Hematopoietic multipotent progenitor cell treated with erythropoietin and hydrocortisone succinate and interleukin-3 and kit ligand, for 15 days (in vitro differentiated cells): Measurements from ENCODE around the gene ATP11A.
"Not testable (repeated sequence)": the region's sequence is repeated elsewhere in the genome, so short reads cannot be mapped to it uniquely, and the experiment has no call there.

Experiments used
- DNase-seq: peaks from one replicate; pipeline ENCODE4 v3.0.0-alpha.2; 2015; ENCODE audit warnings: low spot score

Gene ATP11A

DNA sequence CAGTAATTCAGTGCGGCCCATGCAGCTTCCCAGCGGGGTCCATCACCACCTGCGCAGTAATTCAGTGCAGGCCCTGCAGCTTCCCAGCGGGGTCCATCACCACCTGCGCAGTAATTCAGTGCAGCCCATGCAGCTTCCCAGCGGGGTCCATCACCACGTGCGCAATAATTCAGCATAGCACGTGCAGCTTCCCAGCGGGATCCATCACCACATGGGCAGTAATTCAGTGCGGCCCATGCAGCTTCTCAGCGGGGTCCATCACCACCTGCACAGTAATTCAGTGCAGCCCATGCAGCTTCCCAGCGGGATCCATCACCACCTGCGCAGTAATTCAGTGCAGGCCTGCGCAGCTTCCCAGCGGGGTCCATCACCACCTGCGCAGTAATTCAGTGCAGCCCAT is 173.5 kb downstream of the ATP11A start:
- DNase-seq, result not testable (repeated sequence)

DNA sequence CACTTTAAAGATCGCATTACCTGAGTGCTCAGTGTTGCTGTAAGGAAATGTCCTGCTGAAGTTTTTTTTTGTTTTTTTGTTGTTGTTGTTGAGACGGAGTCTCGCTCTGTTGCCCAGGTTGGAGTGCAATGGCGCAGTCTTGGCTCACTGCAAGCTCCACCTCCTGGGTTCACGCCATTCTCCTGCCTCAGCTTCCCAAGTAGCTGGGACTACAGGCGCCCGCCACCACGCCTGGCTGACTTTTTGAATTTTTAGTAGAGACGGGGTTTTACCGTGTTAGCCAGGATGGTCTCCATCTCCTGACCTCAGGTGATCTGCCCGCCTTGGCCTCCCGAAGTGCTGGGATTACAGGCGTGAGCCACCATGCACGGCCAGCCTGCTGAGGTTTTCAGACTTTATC is 175.6 kb downstream of the ATP11A start:
- DNase-seq, result not testable (repeated sequence)

DNA sequence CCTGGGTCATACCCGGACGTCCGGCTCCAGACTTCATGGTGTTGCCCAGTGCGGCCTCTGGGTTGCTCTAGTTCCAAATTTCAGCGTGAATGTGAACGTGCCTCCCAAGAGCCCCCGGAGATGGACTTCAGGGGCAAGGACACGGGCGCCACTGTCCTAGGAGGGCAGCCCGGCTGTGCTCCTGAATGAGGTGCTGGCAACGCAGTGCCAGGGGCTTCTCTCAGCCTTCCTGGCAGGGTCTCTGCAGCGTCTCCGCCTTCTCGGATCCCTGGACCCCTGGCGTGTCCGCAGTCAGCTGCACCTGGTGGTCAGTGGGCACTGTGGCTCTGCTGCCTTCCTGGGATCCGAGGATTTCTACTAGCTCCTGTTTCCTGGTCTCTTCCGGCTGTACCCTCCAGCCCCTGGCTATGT is 177.5 kb downstream of the ATP11A start:
- DNase-seq, result no peak

DNA sequence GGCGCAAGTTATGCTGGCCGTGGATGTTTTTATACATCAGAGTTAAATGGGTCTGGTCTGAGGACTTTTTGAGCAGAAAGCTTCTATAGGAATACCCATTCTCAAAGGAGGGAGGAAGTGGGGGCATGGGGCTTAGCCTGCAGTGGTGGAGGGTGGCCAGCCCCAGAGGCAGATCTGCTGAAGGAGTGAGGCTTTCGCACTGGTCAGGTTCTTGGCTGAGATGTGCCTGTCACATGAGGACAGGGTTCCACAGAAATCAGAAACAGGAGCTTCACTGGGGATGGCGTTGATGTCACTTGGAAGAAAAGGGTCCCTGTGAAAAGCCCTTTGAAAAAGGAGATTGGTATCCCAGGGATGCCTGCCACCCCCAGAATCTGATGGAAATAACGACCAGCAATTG is 178.5 kb downstream of the ATP11A start:
- no peak for DNase-seq

DNA sequence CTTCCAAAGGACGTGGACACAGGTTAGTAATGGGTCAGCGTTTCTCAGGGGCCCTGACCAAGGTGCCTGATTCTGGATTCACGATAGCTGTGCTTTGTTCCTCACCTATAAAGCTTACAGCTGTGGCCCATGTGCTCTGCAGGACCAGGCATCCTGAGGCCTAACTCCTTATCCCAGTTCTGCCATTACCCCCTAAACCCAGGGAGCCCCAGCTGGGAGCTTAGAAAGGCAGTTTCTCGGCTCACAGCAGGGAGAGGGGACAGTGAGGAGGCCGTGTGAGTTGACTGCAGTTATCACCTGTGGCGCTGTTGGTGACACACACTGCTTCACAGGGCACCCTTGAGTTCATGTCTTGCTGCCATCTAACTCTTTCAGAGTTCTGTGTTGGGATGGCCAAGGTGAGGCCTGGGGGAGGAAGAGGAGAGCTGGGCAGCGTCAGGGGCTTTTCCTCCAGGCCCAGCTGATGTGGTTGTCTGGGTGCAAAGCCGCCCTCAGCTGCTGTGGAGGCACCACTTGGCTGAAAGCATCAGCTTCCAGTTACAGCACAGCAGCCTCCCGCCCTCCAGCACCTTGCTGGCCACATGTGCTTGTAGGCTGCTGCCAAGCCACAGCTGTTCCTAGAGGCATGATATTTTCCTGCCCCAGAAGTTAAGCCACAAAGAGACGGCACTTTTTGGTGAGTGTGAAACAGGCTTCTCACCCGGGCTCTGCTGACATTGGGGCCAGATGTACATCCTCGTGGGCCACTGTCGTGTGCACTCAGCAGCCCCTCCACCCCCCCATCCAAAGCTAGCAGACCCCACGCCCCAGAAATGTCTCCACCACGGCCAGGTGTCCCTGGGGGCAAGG is 179.6 kb downstream of the ATP11A start:
- DNase-seq, result no peak

DNA sequence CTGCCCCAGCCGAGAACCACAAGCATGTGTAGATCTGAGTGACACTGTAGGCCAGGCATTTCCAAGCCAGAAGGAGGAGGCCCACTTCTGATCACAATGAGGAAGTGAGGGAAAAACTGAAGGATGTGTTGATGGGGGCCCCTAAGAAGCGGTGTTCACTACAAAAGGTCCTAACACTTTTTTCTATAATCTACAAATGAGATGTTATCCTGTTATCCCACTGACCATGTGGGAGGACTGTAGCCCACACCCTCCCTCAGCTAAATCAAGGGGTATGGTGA is 180.2 kb downstream of the ATP11A start:
- no peak for DNase-seq

DNA sequence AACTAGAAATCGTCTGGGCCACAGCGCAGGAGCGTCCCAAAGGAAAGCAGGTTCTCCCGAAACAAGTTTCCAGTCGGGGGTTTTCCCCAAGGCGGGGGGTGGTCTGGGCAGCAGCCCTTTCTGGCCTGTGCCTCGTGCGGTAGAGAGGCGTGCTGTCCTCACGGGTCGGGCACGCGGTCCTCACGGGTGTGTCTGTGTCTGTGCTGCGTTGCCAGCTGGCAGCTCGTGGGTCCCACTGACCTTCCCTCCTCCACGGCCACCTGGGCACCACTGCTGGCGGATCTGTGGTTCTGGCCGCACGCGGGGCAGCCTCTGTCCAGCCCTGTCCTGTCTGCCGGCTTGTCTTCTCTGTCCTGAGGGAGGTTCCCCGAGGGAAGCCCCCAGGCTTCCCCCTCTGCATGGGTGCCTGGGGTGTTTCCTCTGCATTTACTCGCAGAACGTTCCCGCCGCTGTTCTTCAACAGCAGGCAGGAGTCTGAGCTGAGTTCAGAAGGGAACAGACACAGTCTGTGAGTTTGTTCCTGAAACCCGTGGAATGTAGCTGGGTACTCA is 181.0 kb downstream of the ATP11A start:
- DNase-seq, result no peak

DNA sequence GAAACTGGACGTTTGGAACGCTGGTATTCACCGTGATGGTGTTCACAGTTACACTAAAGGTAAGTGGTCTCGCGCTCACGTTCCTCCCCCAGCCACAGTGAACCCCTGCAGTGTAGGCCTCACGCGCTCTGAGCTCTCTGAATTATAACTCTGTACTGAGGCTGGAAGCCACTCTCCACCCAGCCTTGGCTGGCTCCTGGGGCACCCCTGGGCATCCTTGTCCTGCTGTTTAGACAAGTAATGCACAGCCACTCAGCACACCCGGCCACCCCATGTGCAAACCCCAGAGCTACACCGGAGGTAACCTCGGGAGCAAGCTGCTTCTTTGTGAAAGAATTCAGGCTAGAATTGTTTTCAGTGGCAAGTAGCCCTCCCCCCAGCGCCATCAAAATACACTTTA is 181.9 kb downstream of the ATP11A start:
- DNase-seq, result no peak

DNA sequence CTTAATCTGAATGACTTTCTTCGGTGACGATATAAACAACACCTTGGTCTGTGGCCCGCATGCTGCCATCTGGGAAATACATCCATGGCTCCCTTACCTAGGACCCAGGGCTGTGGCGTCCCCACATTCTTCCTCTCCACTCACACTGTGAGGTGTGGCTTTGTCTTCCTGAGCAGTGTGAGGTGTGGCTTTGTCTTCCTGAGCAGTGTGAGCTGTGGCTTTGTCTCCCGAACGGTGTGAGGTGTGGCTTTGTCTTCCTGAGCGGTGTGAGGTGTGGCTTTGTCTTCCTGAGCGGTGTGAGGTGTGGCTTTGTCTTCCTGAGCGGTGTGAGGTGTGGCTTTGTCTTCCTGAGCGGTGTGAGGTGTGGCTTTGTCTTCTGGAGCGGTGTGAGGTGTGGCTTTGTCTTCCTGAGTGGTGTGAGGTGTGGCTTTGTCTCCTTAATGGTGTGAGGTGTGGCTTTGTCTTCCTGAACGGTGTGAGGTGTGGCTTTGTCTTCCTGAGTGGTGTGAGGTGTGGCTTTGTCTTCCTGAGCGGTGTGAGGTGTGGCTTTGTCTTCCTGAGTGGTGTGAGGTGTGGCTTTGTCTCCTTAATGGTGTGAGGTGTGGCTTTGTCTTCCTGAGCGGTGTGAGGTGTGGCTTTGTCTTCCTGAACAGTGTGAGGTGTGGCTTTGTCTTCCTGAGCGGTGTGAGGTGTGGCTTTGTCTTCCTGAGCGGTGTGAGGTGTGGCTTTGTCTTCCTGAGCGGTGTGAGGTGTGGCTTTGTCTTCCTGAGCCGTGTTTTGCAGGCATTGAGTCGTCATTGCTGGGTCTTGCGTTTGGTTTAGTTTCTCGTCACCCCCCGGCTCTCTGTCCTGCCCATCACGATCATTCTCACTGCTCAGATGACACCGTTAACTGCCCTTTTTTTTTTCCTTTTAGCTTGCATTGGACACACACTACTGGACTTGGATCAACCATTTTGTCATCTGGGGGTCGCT is 183.1 kb downstream of the ATP11A start:
- DNase-seq, result not testable (repeated sequence)

DNA sequence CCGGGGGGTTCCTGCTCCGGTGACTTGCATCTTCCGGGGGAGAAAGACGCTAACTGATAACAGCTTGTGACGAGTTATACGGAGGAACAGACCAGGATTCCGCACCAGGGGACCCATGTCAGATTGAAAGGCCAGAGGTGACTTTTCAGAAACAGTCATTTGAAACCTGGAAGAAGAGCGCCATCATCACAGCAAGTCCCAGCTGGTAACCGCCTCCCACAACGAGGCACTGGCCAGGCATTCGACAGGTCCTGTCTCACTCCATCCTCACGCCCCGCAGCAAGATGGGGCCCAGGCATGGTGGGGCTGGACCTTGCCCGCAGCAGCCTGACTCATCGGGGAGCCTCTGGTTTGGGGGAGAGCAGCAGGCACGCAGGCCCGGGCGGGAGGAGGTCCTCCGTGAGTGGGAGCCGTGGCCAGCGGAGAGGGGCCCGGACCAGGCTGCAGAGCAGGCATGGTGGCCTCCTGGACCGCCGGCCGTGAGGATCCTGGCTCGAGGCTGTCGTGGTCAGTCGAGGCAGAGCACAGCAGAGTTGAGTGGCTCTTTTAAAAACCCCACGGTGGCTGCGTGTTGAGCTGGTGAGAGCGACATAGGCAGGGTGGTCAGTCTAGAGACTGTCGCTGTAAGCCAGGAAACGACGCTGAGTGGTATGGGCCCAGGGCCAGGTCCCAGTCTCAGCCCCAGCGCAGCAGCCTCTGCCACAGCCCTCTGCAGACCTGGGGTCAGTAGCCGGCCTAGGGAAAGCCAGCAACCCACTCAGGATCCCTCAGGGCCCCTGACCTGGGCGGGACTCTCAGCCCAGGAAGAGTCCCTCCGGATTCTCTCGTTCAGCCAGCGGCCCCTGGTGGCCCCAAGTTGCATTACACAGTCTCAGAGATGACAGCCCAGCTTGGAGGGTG is 184.3 kb downstream of the ATP11A start:
- peak; percentile 75 for DNase-seq

DNA sequence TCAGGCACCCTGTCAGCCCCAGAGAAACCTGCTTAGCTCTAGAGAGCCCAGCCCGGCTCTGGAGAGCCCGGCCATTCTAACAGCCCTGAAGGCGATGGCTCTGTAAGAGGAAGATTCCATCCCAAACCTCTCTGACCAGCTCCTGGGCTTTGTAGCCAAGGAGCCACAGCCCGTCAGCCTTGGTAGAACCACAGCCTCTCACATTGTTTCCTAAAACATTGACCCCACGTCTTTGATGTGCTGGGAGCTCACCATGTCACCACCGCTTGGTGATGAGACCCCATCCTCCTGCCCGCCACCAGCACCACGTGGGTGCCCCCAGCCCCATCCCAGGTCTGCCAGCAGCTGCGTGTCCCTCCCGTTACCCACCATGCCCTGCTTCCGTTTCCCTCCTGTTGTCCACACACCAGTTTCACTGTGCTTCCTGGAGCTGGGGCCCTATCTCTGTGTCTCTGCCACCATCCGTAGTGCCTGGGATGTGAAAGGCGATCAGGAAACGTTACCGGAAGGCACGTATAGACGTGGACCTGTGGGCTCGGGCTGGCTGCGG is 185.0 kb downstream of the ATP11A start:
- DNase-seq, result no peak

DNA sequence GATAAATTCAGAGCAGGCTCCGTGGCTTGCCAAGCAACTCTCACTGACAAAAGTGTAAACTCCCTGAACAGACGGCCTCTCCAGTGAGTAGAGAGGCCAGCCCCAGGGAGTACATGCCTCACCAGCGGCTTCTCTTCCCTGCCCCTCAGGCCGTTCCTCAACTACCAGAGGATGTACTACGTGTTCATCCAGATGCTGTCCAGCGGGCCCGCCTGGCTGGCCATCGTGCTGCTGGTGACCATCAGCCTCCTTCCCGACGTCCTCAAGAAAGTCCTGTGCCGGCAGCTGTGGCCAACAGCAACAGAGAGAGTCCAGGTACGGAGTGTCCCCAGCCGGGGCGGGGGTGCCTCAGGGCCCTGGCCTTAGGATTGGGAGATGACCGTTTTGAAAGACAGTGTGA is 185.8 kb downstream of the ATP11A start:
- DNase-seq, result no peak

DNA sequence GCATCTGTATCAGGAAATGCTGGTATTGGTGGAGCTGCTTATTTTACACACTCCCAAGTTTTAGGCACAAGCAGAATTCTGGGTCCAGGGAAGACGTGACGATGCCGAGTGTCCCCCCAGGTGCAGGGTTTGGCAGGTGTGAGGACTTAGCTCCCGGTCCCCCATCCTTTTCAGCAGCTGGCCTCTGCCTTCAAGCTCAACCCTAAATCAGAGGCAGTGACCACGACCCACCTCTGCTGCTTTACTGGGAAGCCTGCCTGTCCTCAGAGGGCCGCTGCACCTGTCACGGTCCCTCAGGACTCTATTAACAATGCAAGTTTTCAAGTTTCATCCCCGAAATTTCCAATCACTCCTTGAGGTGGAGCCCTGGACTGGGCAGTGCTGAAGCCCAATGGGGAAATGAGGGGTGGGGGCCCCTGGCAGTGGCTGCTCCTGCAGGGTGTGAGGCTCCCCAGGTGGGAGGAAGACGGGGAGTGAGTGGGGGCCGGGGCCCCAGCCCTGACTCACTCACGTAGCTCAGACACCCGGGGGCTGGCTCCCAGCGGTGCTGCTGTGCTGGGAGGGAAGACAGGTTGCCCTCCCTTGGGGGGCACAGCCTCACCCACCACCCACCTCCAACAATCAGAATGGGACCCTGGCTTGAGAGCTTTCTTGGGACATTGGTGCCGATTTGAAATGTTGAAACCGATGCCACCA is 186.6 kb downstream of the ATP11A start:
- DNase-seq, result no peak

DNA sequence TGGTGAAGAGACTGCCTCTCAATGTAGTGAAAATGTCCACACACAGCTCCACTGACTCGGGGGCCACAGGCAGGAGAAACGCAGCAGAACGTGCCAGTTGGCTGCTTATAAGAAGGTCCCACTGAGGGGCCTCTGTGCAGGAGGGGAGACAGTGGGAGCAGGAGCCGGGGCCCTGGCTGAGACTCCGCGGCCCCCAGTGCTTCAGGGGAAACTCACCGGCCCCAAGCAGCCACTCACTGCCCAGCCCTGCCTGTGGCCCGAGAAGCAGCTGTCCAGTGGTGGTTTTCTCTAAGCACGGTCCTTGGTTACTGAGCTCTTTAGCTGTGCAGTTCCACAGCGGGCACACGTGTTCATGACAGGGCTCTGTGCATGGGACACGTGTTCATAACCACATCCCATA is 187.2 kb downstream of the ATP11A start:
- no peak for DNase-seq

DNA sequence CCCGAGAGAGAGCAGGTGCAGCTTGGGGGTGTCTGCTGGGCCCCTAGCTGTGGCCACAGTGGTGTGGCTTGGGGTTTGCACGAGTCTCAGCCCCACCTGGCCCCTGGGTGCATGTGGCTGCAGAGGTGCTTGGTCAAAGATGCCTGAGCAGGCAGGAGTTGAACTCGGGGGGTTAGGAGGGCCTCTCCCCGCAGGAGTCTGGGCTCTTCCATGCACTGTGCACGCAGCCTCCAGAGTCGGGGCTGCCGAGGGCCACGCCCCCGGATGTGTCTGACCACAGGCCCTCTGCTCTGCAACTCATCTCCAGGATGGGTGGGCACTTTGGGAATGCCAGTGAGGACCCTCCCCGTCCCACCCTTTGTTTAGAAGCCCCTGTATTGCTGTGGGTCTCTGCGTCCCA is 187.7 kb downstream of the ATP11A start:
- no peak for DNase-seq

DNA sequence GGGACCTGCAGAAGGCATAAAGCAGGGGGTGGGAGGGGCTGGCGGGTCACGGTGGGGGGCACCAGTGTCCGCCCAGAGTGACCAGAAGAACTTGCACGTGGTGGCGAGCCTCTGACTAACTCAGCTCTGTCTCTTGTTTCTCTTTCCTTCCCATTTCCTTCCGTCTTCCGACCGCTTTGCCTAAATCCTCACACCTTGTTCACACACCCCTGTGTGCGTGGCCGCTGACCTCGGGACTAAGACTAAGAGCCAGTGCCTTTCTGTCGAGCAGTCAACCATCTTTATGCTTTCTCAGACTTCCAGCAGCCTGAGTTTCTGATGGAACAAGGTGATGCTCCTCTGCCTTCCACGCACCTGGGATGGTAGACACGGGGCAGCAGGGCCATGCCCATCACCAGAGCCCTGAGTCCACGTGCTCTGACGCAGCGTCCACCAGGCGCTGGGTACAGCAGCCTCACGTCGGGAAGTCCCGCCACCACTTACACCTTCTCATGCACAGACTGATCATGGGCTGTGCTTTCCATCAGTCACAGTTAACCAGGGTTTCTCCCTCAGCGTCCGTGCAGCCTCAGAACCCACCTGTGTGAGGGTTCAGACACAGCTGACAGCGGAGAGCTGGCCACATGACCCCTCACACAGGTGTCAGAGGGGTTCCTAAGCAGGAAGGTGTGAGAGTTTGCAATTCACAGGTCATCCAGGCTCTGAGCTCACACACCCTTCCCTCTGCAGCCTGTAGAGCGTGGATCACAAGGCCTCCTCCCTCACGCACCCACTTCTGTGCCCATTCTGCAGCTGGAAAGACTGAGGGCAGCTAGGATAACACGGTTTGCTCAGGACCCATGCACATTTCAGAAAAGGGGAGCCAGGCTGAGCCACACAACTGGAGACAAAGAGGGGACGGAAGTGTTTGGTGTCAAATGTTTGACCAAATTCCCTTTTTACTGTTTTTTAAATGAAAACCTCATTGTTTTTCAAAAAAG is 188.4 kb downstream of the ATP11A start:
- DNase-seq, result no peak

DNA sequence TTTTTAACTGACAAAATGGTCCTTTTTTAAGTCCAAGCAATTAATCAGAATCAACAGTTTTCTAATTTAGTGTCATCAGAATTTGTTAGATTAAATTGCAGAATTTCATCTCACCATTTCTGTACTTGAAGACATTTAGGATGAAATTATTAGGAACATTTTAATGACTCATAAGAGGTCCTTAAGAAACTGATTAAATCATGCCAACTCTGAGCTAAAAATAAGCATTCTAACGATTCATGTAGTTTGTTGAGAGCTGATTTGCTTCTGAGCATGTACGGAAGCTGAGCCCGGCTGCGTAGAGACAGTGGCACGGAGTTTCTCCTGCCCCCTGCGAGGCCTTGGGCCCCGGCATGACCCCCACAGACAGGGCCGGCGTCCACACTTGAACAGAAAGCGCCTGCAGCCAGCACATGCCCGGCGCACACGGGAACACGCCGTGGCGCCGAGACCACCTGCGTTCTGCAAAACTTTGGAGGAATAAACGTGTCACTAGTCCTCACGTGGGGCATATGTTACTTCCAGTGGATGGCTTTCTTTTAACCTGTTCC is 189.5 kb downstream of the ATP11A start:
- DNase-seq, result no peak

DNA sequence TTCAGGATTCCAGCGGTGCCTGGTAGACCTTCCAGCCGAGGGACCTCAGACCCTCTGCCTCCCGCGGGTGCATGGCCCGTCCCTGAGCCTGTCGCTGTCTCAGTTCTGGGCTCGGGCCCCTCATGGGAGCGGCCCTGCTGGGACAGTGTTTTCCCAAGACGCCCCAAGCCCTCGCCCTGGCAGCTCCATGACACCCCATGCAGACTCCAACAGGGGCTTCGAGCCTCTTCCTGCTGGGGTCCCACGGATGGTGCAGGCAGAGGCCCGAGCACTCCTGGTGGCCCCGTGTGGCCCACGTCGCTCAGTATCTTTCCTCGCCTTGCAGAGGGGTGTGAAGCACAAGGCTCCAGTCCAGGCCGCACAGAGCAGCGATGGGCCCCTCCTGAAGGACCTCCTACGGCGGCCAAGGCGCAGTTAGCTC is 190.4 kb downstream of the ATP11A start:
- no peak for DNase-seq

DNA sequence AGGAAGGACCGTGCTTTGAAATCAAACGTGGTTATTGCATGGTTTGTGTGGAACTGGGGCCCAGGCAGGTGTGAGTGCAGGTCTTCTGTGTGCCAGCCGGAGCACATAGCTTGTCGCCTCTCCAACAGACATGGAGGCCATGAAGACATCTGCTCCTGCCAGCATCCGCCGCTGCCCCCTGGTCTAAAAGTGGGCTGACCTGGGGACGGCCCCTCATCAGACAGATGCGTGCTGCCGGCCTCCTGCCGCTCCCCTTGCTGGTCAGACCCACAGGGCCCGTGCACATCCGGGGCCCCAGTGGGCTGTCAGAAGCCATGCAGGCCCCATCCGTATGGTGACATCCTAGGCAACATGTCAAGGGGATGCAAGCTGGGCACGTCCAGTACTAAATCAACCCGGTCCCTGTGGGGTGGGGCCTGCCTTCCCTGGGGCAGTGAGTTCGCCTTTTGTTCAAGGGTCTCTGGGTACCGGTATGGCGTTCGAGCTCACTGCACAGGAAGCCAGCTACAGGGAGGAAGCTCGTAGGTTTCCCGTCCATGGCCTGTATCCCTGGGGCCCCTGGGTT is 191.2 kb downstream of the ATP11A start:
- DNase-seq, result no peak
